Activated CD8-positive, alpha-beta T cell treated with anti-CD3 and anti-CD28 coated beads for 36 hours (primary cell): ENCODE results near the gene EPHB1. TPM values are rescaled to one million over a fixed set of nuclear protein-coding genes. Genes with fewer than 3 reads are reported as not detected.
"Not testable (repeated sequence)": the region's sequence is repeated elsewhere in the genome, so short reads cannot be mapped to it uniquely, and the experiment has no call there.

Source experiments
- ATAC-seq: fragments of 200-7000 bp; cut with Tn5 transposase; one replicate; pipeline ENCODE4 v1.10.0; 2021; ENCODE audit warnings: mild to moderate bottlenecking, moderate library complexity
- CTCF ChIA-PET: fragments of 350-600 bp; sonication (Branson Sonifier 250); formaldehyde crosslinking; loops from one replicate; lab custom pipeline; 2021; ENCODE audit warnings: antibody characterized with exemption; lab: Charles Lee
- POLR2A ChIA-PET: fragments of 350-600 bp; sonication (Branson Sonifier 250); formaldehyde crosslinking; loops from one replicate; lab custom pipeline; 2021; ENCODE audit warnings: antibody characterized with exemption; lab: Charles Lee
- DNase-seq: peaks from one replicate; pipeline ENCODE4 v3.0.0-alpha.2; 2020
- H3K27ac Mint-ChIP-seq: one replicate; pipeline ENCODE4 v1.8.0; 2021; ENCODE audit warnings: mild to moderate bottlenecking, mixed read lengths
- H3K27me3 Mint-ChIP-seq: one replicate; pipeline ENCODE4 v1.8.0; 2021; ENCODE audit warnings: mixed read lengths
- H3K36me3 Mint-ChIP-seq: one replicate; pipeline ENCODE4 v1.8.0; 2021; ENCODE audit warnings: low read depth, mixed read lengths
- H3K4me1 Mint-ChIP-seq: one replicate; pipeline ENCODE4 v1.8.0; 2021; ENCODE audit warnings: low read depth, mixed read lengths
- H3K4me3 Mint-ChIP-seq: one replicate; pipeline ENCODE4 v1.8.0; 2021; ENCODE audit warnings: mild to moderate bottlenecking, moderate library complexity, mixed read lengths
- H3K9me3 Mint-ChIP-seq: one replicate; pipeline ENCODE4 v1.8.0; 2021; ENCODE audit warnings: mixed read lengths
- intact Hi-C: fragments of 100-400 bp; cut with micrococcal nuclease; formaldehyde crosslinking; loops from one replicate; pipeline ENCODE4 v1.10.0; 2022
- total RNA-seq, 2 experiments: library from RNA; stranded (reverse); gene quantifications; one replicate each; pipeline ENCODE4 v1.2.3, GENCODE V29; 2021
- TF ChIP-seq, protein P1 (sequence below): fragments of 200-600 bp; IDR thresholded peaks from one replicate; pipeline ENCODE4 v1.8.0; 2022; ENCODE audit warnings: antibody characterized with exemption, mild to moderate bottlenecking

EPHB1 gene
- total RNA-seq, 2 experiments from 2014 or later: 0.78 TPM; not detected in 1

DNA sequence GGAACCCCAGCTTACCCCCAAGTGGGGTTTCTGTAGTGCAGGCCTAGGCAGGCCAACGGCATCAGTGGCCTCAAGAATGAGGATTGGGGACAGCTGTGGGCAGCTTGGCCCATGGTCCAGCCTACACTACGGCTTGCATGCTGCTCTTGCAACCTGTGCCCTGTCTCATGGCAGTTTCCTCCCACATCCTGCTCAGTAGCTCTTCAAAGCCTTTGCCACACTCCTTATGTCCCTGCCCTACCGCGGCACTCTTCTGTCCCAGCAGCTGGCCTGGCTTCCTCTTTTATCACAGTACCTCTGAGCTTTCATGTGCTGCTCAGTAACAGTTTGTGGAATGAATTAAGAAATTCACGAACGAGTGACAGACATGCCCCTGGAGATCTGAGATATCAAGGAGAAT, 431.0 kb downstream of the EPHB1 start:
- DNase-seq: no peak
- Mint-ChIP-seq H3K36me3 (no peaks in the 10 kb centered on the region), H3K4me3 (no peak overlapping the region), H3K4me1 (no peaks in the 10 kb centered on the region), H3K27me3 (no peaks in the 10 kb centered on the region), H3K9me3 (no peaks in the 10 kb centered on the region), H3K27ac (no peak overlapping the region)
- ChIA-PET CTCF (no interaction called here), POLR2A (no interaction called here)
- TF ChIP-seq, protein P1, sequence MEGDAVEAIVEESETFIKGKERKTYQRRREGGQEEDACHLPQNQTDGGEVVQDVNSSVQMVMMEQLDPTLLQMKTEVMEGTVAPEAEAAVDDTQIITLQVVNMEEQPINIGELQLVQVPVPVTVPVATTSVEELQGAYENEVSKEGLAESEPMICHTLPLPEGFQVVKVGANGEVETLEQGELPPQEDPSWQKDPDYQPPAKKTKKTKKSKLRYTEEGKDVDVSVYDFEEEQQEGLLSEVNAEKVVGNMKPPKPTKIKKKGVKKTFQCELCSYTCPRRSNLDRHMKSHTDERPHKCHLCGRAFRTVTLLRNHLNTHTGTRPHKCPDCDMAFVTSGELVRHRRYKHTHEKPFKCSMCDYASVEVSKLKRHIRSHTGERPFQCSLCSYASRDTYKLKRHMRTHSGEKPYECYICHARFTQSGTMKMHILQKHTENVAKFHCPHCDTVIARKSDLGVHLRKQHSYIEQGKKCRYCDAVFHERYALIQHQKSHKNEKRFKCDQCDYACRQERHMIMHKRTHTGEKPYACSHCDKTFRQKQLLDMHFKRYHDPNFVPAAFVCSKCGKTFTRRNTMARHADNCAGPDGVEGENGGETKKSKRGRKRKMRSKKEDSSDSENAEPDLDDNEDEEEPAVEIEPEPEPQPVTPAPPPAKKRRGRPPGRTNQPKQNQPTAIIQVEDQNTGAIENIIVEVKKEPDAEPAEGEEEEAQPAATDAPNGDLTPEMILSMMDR: no peak
- ATAC-seq: no peak
- intact Hi-C loops: no loop called here

DNA sequence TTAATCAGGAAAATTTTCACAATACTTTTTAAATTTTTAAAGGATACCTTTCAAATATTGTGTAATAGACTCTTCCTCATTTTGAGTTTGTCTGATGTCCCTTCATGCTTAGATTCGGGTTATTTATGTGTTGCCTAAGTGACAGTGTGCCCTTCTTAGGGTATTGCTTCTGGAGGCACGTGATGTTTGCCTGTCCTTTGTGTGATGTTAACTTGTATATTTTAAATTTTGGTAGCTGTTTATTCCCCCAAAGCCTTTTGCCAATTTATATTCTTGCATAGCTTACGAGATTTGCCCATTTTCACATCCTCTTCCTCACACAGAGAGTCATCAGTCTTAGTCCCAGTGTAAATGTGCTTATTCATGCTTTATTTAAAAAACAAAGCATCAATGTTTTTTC, 433.1 kb downstream of the EPHB1 start:
- H3K27ac Mint-ChIP-seq: no peak overlapping the region
- ATAC-seq (no peak), DNase-seq (no peak)
- no peaks in the 10 kb centered on the region for H3K27me3 Mint-ChIP-seq
- intact Hi-C loops: no loop called here
- H3K4me1 Mint-ChIP-seq: no peaks in the 10 kb centered on the region
- H3K9me3 Mint-ChIP-seq: no peaks in the 10 kb centered on the region
- ChIA-PET CTCF (no interaction called here), POLR2A (no interaction called here)
- TF ChIP-seq, protein P1: no peak
- H3K4me3 Mint-ChIP-seq: no peak overlapping the region
- H3K36me3 Mint-ChIP-seq: no peaks in the 10 kb centered on the region

DNA sequence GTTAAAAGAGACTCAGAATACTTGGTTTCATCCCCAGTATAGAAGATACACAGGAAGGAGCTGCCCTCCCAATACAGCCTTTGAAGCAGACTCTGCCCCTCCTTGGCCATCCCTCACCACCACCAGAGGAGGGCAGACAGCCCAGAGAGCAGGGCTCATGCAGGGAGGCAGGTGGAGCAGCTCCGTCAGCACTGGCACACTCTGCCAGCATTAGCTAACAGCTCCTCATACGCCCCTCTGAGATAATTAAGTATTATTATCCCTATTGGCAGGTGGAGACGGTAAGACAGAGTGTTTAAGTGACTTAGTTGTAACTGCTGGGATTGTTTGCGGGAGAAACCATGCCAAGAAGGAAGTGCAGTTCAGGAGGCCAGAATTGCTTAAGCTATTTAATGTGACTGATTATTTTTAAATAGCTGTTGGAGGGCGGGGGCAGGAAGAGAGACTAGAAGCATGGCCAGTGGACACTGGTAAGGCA, 434.0 kb downstream of the EPHB1 start:
- H3K27ac Mint-ChIP-seq: no peak overlapping the region
- peaks cover under 1% of the 10 kb centered on the region for H3K9me3 Mint-ChIP-seq
- ChIA-PET CTCF (no interaction called here), POLR2A (interaction anchor here (1.6 kb wide), 1 partner anchor 15 kb away, joined by 3 read pairs; no protein-coding TSS in a partner anchor)
- H3K36me3 Mint-ChIP-seq: no peaks in the 10 kb centered on the region
- ATAC-seq (no peak), DNase-seq (no peak)
- H3K27me3 Mint-ChIP-seq: no peaks in the 10 kb centered on the region
- no peaks in the 10 kb centered on the region for H3K4me1 Mint-ChIP-seq
- no peak overlapping the region for H3K4me3 Mint-ChIP-seq
- intact Hi-C loops: no loop called here
- TF ChIP-seq, protein P1: no peak

DNA sequence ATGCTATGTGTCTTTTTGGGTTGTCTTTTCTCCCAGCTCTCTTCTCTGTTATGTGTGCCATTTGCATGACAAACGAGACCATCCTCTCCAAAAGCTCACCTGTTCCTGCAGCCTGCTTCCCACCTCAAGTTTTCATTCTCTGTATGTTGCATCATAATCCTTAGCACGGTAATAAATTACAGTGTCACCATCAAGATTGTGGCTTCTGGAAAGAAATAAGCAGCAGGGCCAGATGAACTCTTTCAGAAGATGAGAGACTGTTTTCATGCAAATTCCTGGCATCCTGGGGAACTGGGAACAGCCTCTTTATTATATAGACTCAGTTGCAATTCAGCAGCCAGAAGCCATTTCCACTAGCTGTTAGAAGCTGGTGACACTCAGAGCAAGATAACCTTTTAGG, 436.7 kb downstream of the EPHB1 start:
- ChIA-PET POLR2A (no interaction called here), CTCF (no interaction called here)
- Mint-ChIP-seq H3K4me1 (no peaks in the 10 kb centered on the region), H3K27me3 (no peaks in the 10 kb centered on the region), H3K36me3 (no peaks in the 10 kb centered on the region), H3K27ac (no peak overlapping the region), H3K4me3 (no peak overlapping the region), H3K9me3 (peaks cover 2% of the 10 kb centered on the region)
- ATAC-seq (no peak), DNase-seq (no peak)
- intact Hi-C loops: no loop called here
- TF ChIP-seq, protein P1: no peak

DNA sequence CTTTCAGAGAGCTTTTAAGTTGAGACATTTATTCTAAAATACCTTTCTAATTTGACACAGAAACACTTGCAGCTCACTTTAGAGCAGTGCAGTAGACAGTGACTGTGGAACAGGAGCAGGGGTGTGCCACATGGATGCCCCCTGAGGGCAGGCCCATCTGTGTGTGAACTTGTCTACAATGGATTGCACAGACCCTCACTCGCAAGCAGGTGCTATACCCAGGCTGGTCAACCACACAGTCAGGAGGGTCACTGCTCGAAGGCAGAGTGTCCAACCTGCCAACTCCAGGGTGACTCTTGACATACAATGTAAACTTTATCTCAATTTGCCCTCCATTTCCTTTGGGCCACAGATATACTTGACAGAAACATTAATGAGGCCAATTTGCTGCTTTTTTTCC, 437.2 kb downstream of the EPHB1 start:
- CTCF ChIA-PET: no interaction called here
- POLR2A ChIA-PET: no interaction called here
- Mint-ChIP-seq H3K4me3 (no peak overlapping the region), H3K27me3 (no peaks in the 10 kb centered on the region), H3K9me3 (peaks cover 2% of the 10 kb centered on the region), H3K4me1 (no peaks in the 10 kb centered on the region), H3K36me3 (no peaks in the 10 kb centered on the region), H3K27ac (no peak overlapping the region)
- intact Hi-C loops: no loop called here
- ATAC-seq: no peak
- DNase-seq: no peak
- TF ChIP-seq, protein P1: no peak

DNA sequence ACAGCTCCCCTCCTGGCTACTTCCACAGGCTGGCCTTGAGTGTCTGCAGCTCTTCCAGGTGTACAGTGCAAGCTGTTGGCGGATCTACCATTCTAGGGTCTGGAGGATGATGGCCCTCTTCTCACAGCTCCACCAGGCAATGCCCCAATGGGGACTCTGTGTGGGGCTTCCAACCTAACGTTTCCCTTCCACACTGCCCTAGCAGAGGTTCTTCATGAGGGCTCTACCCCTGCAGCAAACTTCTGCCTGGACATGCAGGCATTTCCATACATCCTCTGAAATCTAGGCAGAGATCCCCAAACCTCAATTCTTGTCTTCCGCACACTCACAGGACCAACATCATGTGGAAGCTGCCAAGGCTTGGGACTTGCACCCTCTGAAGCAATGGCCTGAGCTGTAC, 438.4 kb downstream of the EPHB1 start:
- POLR2A ChIA-PET, ATAC-seq, H3K27me3 Mint-ChIP-seq, DNase-seq, H3K9me3 Mint-ChIP-seq, CTCF ChIA-PET, H3K4me3 Mint-ChIP-seq, intact Hi-C loops, H3K27ac Mint-ChIP-seq, H3K4me1 Mint-ChIP-seq, H3K36me3 Mint-ChIP-seq: not testable (repeated sequence)
